PC-3 (cell line): ENCODE results near the gene CRB1. TPM values are rescaled to one million over a fixed set of nuclear protein-coding genes. Genes with fewer than 3 reads are reported as not detected.

Experiments
- ATAC-seq: fragments of 200-7000 bp; cut with Tn5 transposase; 2 replicates; pipeline ENCODE4 v1.9.1; 2020; ENCODE audit warnings: mild to moderate bottlenecking, moderate library complexity
- BruUV-seq: library from RNA; stranded (reverse); fragments of 400-500 nt; replicated peaks from 2 replicates; lab custom pipeline; 2021; lab: Mats Ljungman, UMichigan
- CTCF ChIA-PET: fragments of 300-600 bp; sonication (Branson Sonifier 250); formaldehyde crosslinking; loops from one replicate; lab custom pipeline; 2022; ENCODE audit warnings: antibody characterized with exemption; lab: Charles Lee
- POLR2A ChIA-PET: fragments of 300-600 bp; sonication (Branson Sonifier 250); formaldehyde crosslinking; loops from one replicate; lab custom pipeline; 2022; ENCODE audit warnings: antibody characterized with exemption; ENCODE audit not compliant: unreplicated experiment; lab: Charles Lee
- DNase-seq: peaks from one replicate; pipeline ENCODE4 v3.0.0-alpha.2; 2015
- H2AFZ ChIP-seq: fragments of 300-600 bp; sonication (generic); 2 replicates; pipeline ENCODE4 v1.6.0; 2016; ENCODE audit warnings: antibody characterized with exemption, low read length
- H3F3A ChIP-seq: fragments of 300-600 bp; sonication (generic); one replicate; pipeline ENCODE4 v1.6.0; 2017; ENCODE audit warnings: antibody characterized with exemption, low read length, control low read depth, mild to moderate bottlenecking; ENCODE audit not compliant: unreplicated experiment
- H3K27ac ChIP-seq: fragments of 300-600 bp; sonication (generic); 2 replicates; pipeline ENCODE4 v1.5.1; 2016; ENCODE audit warnings: mild to moderate bottlenecking, low read length
- H3K27me3 ChIP-seq: fragments of 300-600 bp; sonication (generic); 2 replicates; pipeline ENCODE4 v1.6.1; 2016; ENCODE audit warnings: low read length, mixed read lengths
- H3K36me3 ChIP-seq: fragments of 300-600 bp; sonication (generic); 2 replicates; pipeline ENCODE4 v1.6.1; 2016; ENCODE audit warnings: low read depth, mixed run types, low read length, mixed read lengths
- H3K4me1 ChIP-seq: fragments of 300-600 bp; sonication (generic); 2 replicates; pipeline ENCODE4 v1.5.1; 2016; ENCODE audit warnings: low read length; ENCODE audit not compliant: insufficient read depth
- H3K4me2 ChIP-seq: fragments of 300-600 bp; sonication (generic); 2 replicates; pipeline ENCODE4 v1.6.0; 2016; ENCODE audit warnings: low read length
- H3K4me3 ChIP-seq: fragments of 300-600 bp; sonication (generic); 2 replicates; pipeline ENCODE4 v1.5.1; 2016; ENCODE audit warnings: mild to moderate bottlenecking, low read length, mixed read lengths
- H3K79me2 ChIP-seq: fragments of 300-600 bp; sonication (generic); 2 replicates; pipeline ENCODE4 v1.6.1; 2017; ENCODE audit warnings: low read length, mixed read lengths
- H3K9ac ChIP-seq: fragments of 300-600 bp; sonication (generic); 2 replicates; pipeline ENCODE4 v1.6.0; 2016; ENCODE audit warnings: mild to moderate bottlenecking, low read length
- H3K9me2 ChIP-seq: fragments of 300-600 bp; sonication (generic); replicated peaks from 2 replicates; pipeline ENCODE4 v1.6.1; 2016; ENCODE audit warnings: mixed run types, low read length, mixed read lengths
- H3K9me3 ChIP-seq: fragments of 300-600 bp; sonication (generic); 2 replicates; pipeline ENCODE4 v1.6.1; 2016; ENCODE audit warnings: low read length, mixed read lengths
- H4K20me1 ChIP-seq: fragments of 300-600 bp; sonication (generic); 2 replicates; pipeline ENCODE4 v1.6.1; 2016; ENCODE audit warnings: low read length, mixed read lengths
- CTCF ChIP-seq: fragments of 300-600 bp; sonication (generic); conservative IDR thresholded peaks from 2 replicates; pipeline ENCODE4 v1.5.1; 2017; ENCODE audit warnings: antibody characterized with exemption, low read depth, mild to moderate bottlenecking, low read length
- EZH2 ChIP-seq: fragments of 300-600 bp; sonication (generic); IDR thresholded peaks from one replicate; pipeline ENCODE4 v1.6.1; 2017; ENCODE audit warnings: antibody characterized with exemption, mild to moderate bottlenecking, low read length; ENCODE audit not compliant: unreplicated experiment
- EZH2phosphoT487 ChIP-seq: fragments of 300-600 bp; sonication (generic); IDR thresholded peaks from 2 replicates; pipeline ENCODE4 v1.6.1; 2018; ENCODE audit warnings: mild to moderate bottlenecking, antibody characterized with exemption, low read length, borderline replicate concordance
- intact Hi-C: fragments of 100-400 bp; cut with micrococcal nuclease; formaldehyde crosslinking; loops from 2 replicates; pipeline ENCODE4 v1.9.0; 2023
- total RNA-seq: library from RNA; depleted of rRNA; stranded (reverse); fragments of >200 nt; gene quantifications from 2 replicates; pipeline ENCODE4 v1.2.3, GENCODE V29; 2014

Gene CRB1
- total RNA-seq, 1 experiment from 2014 or later, result 0.07 TPM

GRCh38 chr1:197463142-197463541 is 195.1 kb downstream of the CRB1 start:
- ChIA-PET CTCF (no interaction called here), POLR2A (no interaction called here)
- Histone ChIP-seq H3K4me1 (no peaks in the 10 kb centered on the region), H4K20me1 (no peaks in the 10 kb centered on the region), H3K79me2 (no peaks in the 10 kb centered on the region), H2AFZ (no peak overlapping the region), H3K9me2 (no peaks in the 10 kb centered on the region), H3K4me2 (no peak overlapping the region), H3F3A (no peaks in the 10 kb centered on the region), H3K36me3 (no peaks in the 10 kb centered on the region), H3K9ac (no peak overlapping the region), H3K4me3 (no peak overlapping the region), H3K9me3 (no peaks in the 10 kb centered on the region), H3K27ac (no peak overlapping the region), H3K27me3 (no peaks in the 10 kb centered on the region)
- BruUV-seq, result no TSS peak
- ATAC-seq, result no peak
- intact Hi-C loops, result no loop called here
- TF ChIP-seq CTCF (no peak), EZH2phosphoT487 (no peak), EZH2 (no peak)
- no peak for DNase-seq

GRCh38 chr1:197464044-197464443 is 196.0 kb downstream of the CRB1 start:
- ATAC-seq (no peak), DNase-seq (no peak)
- no TSS peak for BruUV-seq
- Histone ChIP-seq H3K27ac (no peak overlapping the region), H3K9me3 (no peaks in the 10 kb centered on the region), H2AFZ (no peak overlapping the region), H3K9ac (no peak overlapping the region), H3K27me3 (no peaks in the 10 kb centered on the region), H3K4me2 (no peak overlapping the region), H3K4me1 (no peaks in the 10 kb centered on the region), H3K79me2 (no peaks in the 10 kb centered on the region), H3K9me2 (no peaks in the 10 kb centered on the region), H3F3A (no peaks in the 10 kb centered on the region), H4K20me1 (no peaks in the 10 kb centered on the region), H3K36me3 (no peaks in the 10 kb centered on the region), H3K4me3 (no peak overlapping the region)
- TF ChIP-seq EZH2phosphoT487 (no peak), CTCF (no peak), EZH2 (no peak)
- POLR2A ChIA-PET, result no interaction called here
- intact Hi-C loops, result no loop called here
- CTCF ChIA-PET, result interaction anchor here (0.6 kb wide), 1 partner anchor 72 kb away, joined by 3 read pairs; no protein-coding TSS in a partner anchor

GRCh38 chr1:197465528-197466327 is 197.7 kb downstream of the CRB1 start:
- H3F3A ChIP-seq, result no peaks in the 10 kb centered on the region
- no peaks in the 10 kb centered on the region for H3K4me1 ChIP-seq
- no peak overlapping the region for H3K9ac ChIP-seq
- no peaks in the 10 kb centered on the region for H3K27me3 ChIP-seq
- no peaks in the 10 kb centered on the region for H3K9me2 ChIP-seq
- no peak for ATAC-seq
- no peak for DNase-seq
- ChIA-PET CTCF (no interaction called here), POLR2A (no interaction called here)
- H2AFZ ChIP-seq, result no peak overlapping the region
- no peak overlapping the region for H3K27ac ChIP-seq
- H3K36me3 ChIP-seq, result no peaks in the 10 kb centered on the region
- H3K4me2 ChIP-seq, result no peak overlapping the region
- no peaks in the 10 kb centered on the region for H3K79me2 ChIP-seq
- BruUV-seq, result no TSS peak
- H4K20me1 ChIP-seq, result no peaks in the 10 kb centered on the region
- TF ChIP-seq CTCF (no peak), EZH2phosphoT487 (no peak), EZH2 (no peak)
- no peaks in the 10 kb centered on the region for H3K9me3 ChIP-seq
- H3K4me3 ChIP-seq, result no peak overlapping the region
- intact Hi-C loops, result no loop called here
